ENCODE results near the gene ZFAND5. TPM values are rescaled to one million over a fixed set of nuclear protein-coding genes. Genes with fewer than 3 reads are reported as not detected.

Gene ZFAND5
- total and polyA plus RNA-seq, 2 donors from 2014 or later = 88.8 to 218 TPM

- intact Hi-C loops (cut with DNase I) = no loop called here
- no peaks in the 10 kb centered on the region for H3K9me3 ChIP-seq (ENCODE audit: control insufficient read depth in 2 of 3, insufficient read depth in 1 of 3, low read length in 3 of 3)
- no peaks in the 10 kb centered on the region for H3K27me3 ChIP-seq (ENCODE audit: control insufficient read depth, insufficient read depth, low read length)
- no peaks in the 10 kb centered on the region for H3K4me1 ChIP-seq (ENCODE audit: control insufficient read depth in 2 of 3, insufficient read depth in 2 of 3, low read depth in 1 of 3, low read length in 3 of 3)
- no peak overlapping the region for H3K9ac ChIP-seq (ENCODE audit: low read length in 3 of 3)
- no peak for FAIRE-seq
- no peak for DNase-seq
- no peaks in the 10 kb centered on the region for H3K36me3 ChIP-seq (ENCODE audit: control insufficient read depth in 2 of 3, insufficient read depth in 3 of 3, low read length in 3 of 3)
- H3K4me3 ChIP-seq (ENCODE audit: low read length in 3 of 3) = no peak overlapping the region
- TF ChIP-seq, protein P1, sequence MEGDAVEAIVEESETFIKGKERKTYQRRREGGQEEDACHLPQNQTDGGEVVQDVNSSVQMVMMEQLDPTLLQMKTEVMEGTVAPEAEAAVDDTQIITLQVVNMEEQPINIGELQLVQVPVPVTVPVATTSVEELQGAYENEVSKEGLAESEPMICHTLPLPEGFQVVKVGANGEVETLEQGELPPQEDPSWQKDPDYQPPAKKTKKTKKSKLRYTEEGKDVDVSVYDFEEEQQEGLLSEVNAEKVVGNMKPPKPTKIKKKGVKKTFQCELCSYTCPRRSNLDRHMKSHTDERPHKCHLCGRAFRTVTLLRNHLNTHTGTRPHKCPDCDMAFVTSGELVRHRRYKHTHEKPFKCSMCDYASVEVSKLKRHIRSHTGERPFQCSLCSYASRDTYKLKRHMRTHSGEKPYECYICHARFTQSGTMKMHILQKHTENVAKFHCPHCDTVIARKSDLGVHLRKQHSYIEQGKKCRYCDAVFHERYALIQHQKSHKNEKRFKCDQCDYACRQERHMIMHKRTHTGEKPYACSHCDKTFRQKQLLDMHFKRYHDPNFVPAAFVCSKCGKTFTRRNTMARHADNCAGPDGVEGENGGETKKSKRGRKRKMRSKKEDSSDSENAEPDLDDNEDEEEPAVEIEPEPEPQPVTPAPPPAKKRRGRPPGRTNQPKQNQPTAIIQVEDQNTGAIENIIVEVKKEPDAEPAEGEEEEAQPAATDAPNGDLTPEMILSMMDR (IDR thresholded peaks at IDR 0.05; ENCODE audit: borderline replicate concordance, extremely low read depth, insufficient read depth) = no peak
- H3K27ac ChIP-seq (ENCODE audit: low read depth in 2 of 2, low read length in 2 of 2) = no peak overlapping the region
Measured at GRCh38 chr9:72332351-72332750, 32.7 kb downstream of the ZFAND5 start.

DNA sequence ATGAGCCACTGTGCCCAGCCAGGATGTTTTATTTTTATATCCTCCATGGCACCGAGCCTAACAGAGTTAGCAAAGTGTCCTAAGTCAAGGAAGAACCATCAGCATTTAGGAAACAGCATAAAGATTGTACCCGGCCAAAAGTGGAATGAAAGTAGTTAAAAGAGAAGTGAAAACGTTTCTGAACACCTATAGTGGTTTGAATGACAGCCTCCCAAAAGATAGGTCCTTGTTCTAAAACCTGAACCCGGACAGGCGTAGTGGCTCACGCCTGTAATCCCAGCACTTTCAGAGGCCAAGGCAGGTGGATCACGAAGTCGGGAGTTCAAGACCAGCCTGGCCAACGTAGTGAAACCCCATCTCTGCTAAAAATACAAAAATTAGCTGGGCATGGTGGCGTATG is 37.4 kb downstream of the ZFAND5 start:
- H3K9me3 ChIP-seq (ENCODE audit: control insufficient read depth in 2 of 3, insufficient read depth in 1 of 3, low read length in 3 of 3) = no peaks in the 10 kb centered on the region
- no peaks in the 10 kb centered on the region for H3K36me3 ChIP-seq (ENCODE audit: control insufficient read depth in 2 of 3, insufficient read depth in 3 of 3, low read length in 3 of 3)
- no peak for FAIRE-seq
- H3K4me3 ChIP-seq (ENCODE audit: low read length in 3 of 3) = no peak overlapping the region
- H3K4me1 ChIP-seq (ENCODE audit: control insufficient read depth in 2 of 3, insufficient read depth in 2 of 3, low read depth in 1 of 3, low read length in 3 of 3) = no peaks in the 10 kb centered on the region
- no peaks in the 10 kb centered on the region for H3K27me3 ChIP-seq (ENCODE audit: control insufficient read depth, insufficient read depth, low read length)
- intact Hi-C loops (cut with DNase I) = no loop called here
- TF ChIP-seq, protein P1 (IDR thresholded peaks at IDR 0.05; ENCODE audit: borderline replicate concordance, extremely low read depth, insufficient read depth) = no peak
- no peak for DNase-seq
- H3K27ac ChIP-seq (ENCODE audit: low read depth in 2 of 2, low read length in 2 of 2) = no peak overlapping the region
- H3K9ac ChIP-seq (ENCODE audit: low read length in 3 of 3) = no peak overlapping the region

GRCh38 chr9:72326641-72327040 is 38.4 kb downstream of the ZFAND5 start:
- Histone ChIP-seq H3K4me1 (ENCODE audit: control insufficient read depth in 2 of 3, insufficient read depth in 2 of 3, low read depth in 1 of 3, low read length in 3 of 3) (no peaks in the 10 kb centered on the region), H3K36me3 (ENCODE audit: control insufficient read depth in 2 of 3, insufficient read depth in 3 of 3, low read length in 3 of 3) (no peaks in the 10 kb centered on the region), H3K9ac (ENCODE audit: low read length in 3 of 3) (no peak overlapping the region), H3K9me3 (ENCODE audit: control insufficient read depth in 2 of 3, insufficient read depth in 1 of 3, low read length in 3 of 3) (no peaks in the 10 kb centered on the region), H3K4me3 (ENCODE audit: low read length in 3 of 3) (no peak overlapping the region), H3K27me3 (ENCODE audit: control insufficient read depth, insufficient read depth, low read length) (no peaks in the 10 kb centered on the region), H3K27ac (ENCODE audit: low read depth in 2 of 2, low read length in 2 of 2) (no peak overlapping the region)
- DNase-seq (no peak), FAIRE-seq (no peak)
- TF ChIP-seq, protein P1 (IDR thresholded peaks at IDR 0.05; ENCODE audit: borderline replicate concordance, extremely low read depth, insufficient read depth) = no peak
- intact Hi-C loops (cut with DNase I) = no loop called here

DNA sequence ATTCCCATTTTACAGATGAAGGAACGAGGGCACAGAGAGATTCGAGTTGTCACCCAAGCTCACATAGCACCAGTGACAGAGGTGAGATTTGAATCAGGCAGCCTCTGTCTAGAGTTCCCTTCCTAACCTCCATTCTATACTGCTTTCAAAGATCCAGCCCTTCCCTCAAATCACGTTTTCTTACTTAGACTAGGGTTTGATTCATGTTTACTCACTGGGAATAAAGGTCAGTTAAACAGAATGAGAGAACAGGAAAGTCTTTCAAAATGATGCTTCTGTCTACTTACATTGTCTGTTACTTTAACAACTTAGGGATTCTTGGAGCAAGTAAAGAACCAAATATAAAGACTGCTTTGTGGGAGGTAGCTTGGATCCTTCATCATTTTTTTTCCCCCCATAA is 40.0 kb downstream of the ZFAND5 start:
- Histone ChIP-seq H3K9me3 (ENCODE audit: control insufficient read depth in 2 of 3, insufficient read depth in 1 of 3, low read length in 3 of 3) (no peaks in the 10 kb centered on the region), H3K9ac (ENCODE audit: low read length in 3 of 3) (no peak overlapping the region), H3K27me3 (ENCODE audit: control insufficient read depth, insufficient read depth, low read length) (no peaks in the 10 kb centered on the region), H3K4me1 (ENCODE audit: control insufficient read depth in 2 of 3, insufficient read depth in 2 of 3, low read depth in 1 of 3, low read length in 3 of 3) (no peaks in the 10 kb centered on the region), H3K27ac (ENCODE audit: low read depth in 2 of 2, low read length in 2 of 2) (no peak overlapping the region), H3K36me3 (ENCODE audit: control insufficient read depth in 2 of 3, insufficient read depth in 3 of 3, low read length in 3 of 3) (no peaks in the 10 kb centered on the region), H3K4me3 (ENCODE audit: low read length in 3 of 3) (no peak overlapping the region)
- FAIRE-seq = no peak
- intact Hi-C loops (cut with DNase I) = no loop called here
- TF ChIP-seq, protein P1 (IDR thresholded peaks at IDR 0.05; ENCODE audit: borderline replicate concordance, extremely low read depth, insufficient read depth) = no peak
- DNase-seq = no peak
